GM21390 (cell line): Measurements from ENCODE around the gene SLIT3.

Source experiments
- ATAC-seq: cut with Tn5 transposase; IDR thresholded peaks from one replicate; pipeline ENCODE4 v1.9.1; 2021; ENCODE audit not compliant: unreplicated experiment

SLIT3 gene

DNA sequence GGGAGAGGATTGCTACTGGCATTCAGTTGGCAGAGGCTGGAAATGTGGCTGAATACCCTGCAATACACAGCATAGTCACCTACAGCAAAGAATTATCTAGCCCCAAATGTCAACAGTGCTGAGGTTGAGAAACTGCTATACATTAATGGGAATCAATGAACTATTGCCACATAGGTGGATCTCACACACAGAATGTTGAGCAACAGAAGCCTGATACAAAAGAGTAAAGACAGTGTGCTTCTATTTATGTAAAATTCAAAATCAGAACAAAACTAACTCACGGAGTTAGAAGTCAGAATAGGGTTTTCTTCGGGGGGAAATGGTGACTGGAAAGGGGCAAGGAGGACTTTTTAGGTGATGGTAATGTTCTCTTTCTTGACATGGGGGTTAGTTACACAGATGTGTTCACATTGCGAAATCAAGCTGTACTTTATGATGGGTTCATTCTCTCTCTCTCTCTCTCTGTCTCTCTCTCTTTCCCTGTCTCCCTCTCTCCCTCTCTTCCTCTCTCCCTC is 676.0 kb downstream of the SLIT3 start:
- ATAC-seq = no peak

DNA sequence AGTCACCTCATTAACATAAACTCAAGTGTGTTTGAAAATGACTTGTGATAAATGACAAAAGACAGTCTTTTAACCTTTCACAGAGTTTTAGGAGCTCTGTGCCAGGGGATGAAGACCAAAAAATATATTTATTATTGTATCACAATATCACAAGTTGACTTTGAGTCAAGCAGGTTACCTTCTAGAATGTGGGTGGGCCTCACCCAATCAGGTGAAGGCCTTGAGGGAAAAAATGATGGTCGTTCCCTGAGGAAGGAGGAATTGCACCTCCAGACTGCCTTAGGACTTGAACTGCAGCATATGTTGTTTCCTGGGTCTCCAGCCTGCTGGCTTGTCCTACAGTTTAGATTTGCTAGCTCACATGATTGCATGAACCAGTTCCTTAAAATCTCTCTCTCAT is 680.1 kb downstream of the SLIT3 start:
- no peak for ATAC-seq

DNA sequence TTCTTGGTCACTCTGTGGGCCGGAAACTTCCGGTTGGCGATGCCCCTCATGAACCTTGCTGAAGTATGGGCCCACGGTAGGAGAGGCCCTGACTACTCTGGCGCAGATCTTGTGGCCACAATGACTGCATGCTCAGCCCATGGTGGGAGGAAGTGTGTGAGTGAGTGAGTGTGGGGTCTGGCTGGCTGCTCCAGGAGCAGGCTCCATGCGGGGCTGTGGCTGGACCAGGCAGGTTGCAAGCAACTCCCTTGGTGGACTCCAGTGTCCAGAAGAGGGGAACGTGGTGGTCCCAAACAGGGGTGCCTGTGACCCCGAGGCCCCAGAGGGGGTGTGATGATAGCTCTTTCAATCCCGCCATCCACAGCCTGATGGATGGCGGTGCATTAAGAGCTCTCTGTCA is 686.3 kb downstream of the SLIT3 start:
- ATAC-seq = no peak

DNA sequence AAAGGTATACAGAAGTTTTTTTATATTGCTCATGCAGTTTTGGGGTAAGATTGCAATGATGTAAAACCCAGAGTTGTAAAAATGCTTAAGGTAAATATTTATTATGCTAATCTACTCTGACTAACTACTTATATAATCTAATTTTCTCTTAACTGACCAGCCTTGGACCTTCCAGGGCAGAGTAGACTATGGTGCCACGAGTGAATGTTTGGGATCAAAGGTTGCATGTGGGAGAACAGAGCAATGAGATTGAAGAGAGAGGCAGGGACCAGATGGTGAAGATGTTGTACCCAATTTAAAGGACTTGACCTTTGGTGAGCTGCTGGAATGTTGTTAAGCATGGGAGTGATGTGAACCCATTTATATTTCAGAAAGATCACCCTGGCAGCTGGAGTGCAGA is 686.9 kb downstream of the SLIT3 start:
- ATAC-seq = no peak

DNA sequence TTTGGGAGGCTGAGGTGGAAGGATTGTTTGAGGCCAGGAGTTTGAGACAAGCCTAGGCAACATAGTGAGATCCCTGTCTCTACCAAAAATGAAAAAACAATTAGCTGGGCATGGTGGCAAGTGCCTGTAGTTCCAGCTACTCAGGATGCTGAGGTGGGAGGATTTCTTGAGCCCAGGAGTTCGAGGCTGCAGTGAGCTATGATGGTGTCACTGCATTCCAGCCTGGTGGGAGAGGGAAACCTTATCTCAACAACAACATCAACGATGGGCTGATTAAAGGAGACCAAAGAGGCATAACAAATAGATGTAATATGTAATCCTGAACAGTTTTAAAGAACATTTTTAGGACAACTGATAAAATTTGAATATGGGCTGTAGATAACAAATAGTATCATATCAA is 687.5 kb downstream of the SLIT3 start:
- ATAC-seq = no peak

DNA sequence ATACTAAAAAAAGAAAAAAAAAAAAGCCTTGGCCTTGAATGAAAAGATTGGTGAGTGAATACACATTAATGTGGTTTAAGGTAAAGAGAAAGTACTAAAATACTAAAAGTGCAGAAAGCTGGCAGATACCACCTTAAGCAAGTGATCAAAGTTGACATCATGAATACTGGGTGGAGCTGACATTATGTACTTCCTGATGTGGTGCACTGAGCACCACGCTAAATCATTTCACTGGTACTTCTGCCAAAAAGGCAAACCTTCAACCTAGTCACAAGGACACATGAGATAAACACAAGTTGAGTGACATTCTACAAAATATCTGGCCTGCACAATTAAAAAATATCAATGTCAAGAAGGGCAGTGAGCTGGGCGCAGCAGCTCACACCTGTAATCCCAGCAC is 687.9 kb downstream of the SLIT3 start:
- no peak for ATAC-seq

DNA sequence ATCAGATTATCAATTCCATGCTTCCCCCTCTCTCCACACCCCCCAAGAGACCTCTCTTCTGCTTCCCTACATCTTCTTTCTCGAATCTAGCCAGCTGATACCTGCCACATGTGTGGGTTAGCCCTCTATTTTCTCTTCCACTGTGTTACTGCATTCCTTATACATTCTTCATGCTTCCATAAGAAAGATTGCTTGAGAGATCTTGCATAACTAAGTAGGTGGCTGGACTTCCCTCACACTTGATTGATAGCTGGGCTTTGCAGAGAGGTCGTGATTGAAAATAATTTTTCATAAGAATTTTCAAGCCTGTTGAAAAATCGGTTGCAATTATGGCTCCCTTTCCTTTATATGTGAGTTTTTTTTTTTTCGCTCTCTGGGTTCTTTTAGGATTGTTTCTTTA is 688.8 kb downstream of the SLIT3 start:
- no peak for ATAC-seq
